GM21526 (cell line): ENCODE measurements around the gene VGLL4.

Source experiments
- ATAC-seq: cut with Tn5 transposase; IDR thresholded peaks from one replicate; pipeline ENCODE4 v1.9.1; 2021; ENCODE audit warnings: moderate library complexity; ENCODE audit not compliant: unreplicated experiment, low FRiP score

Gene VGLL4

DNA sequence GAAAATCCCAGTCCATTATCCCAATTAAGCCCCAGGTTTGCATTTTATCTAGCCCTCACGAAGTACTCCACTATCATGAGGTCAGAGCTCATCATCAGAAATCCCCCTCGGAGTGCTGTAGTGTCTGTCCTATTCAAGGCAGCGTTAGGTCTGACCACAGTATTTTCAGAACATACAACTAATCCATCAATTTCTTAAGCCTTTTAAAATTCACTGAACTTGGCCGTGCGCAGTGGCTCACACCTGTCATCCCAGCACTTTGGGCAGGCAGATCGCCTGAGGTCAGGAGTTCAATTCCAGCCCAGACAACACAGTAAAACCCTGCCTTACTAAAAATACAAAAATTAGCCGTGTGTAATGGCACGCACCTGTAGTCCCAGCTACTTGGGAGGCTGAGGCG lies 11.9 kb downstream of the VGLL4 start:
- no peak for ATAC-seq

DNA sequence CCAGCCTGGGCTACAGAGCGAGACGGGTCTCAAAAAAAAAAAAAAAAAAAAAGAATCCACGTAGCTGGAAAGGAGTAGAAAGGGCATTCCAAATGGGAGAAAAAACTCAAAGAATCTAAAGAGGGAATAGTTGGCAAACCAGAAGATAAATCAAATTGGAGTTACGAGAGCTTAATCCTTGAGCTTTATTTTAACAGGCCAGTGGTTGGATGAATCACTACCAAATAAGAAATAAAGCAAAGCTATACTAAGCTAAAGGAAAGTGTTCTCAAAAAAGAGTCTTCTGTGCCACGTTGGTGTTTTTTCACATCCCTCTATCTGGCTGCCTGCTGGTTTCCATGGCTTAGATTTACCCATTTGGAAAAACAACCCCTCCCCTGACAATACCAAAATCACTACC lies 14.0 kb downstream of the VGLL4 start:
- no peak for ATAC-seq

GRCh38 chr3:11627612-11628011 lies 16.1 kb downstream of the VGLL4 start:
- ATAC-seq: no peak

DNA sequence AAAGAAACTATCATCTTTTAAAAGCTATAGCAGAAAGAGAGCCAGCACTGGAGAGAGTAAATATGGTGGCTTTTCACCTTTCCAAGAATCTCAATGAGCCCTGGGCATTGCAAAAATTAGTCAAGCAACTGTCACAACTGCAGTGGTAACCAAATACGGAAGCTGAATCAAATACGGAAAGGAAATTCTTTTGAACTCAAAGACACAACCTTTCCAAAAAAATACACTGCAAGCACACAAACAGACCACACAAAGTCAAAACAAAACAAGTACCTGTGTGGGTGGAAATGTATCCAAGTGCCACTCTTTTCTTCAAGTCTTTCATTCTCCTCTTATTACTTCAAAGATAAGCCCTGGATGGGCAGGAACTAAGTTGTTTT lies 17.6 kb downstream of the VGLL4 start:
- peak; percentile 58 for ATAC-seq

- ATAC-seq: no peak
Measured at GRCh38 chr3:11625376-11626083, 18.2 kb downstream of the VGLL4 start.

DNA sequence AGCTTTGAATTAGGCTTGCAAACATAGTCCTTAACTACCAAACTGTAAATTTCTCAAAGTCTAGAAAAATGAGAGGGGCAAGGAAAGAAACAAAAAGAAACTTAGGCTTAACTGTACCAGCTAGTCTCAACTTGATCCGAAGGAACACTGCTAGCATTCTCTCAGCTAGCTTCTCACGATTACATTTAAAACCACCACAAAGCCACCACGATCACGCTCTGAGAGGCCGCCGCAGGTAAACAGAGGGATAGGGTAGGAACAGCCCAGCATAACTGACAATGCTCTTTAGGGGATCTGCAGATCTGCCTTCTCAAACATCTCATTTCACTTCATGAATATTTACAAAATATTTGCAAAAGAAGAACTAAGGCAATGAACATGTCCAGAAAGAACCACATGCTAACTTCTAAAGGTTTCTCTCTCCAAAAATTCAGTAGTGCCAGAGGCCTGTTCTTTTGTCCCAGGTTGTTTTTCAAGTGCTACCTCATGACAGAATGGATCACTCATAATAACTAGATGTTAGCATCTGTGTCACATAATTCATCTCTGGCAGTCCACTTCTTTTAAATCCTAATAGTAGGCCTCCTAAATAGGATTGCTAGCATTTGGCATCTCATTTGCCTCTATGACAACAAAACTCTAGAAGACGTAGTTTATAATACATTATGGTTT lies 18.9 kb downstream of the VGLL4 start:
- no peak for ATAC-seq

- no peak for ATAC-seq
Measured at GRCh38 chr3:11624161-11624560, 19.6 kb downstream of the VGLL4 start.

DNA sequence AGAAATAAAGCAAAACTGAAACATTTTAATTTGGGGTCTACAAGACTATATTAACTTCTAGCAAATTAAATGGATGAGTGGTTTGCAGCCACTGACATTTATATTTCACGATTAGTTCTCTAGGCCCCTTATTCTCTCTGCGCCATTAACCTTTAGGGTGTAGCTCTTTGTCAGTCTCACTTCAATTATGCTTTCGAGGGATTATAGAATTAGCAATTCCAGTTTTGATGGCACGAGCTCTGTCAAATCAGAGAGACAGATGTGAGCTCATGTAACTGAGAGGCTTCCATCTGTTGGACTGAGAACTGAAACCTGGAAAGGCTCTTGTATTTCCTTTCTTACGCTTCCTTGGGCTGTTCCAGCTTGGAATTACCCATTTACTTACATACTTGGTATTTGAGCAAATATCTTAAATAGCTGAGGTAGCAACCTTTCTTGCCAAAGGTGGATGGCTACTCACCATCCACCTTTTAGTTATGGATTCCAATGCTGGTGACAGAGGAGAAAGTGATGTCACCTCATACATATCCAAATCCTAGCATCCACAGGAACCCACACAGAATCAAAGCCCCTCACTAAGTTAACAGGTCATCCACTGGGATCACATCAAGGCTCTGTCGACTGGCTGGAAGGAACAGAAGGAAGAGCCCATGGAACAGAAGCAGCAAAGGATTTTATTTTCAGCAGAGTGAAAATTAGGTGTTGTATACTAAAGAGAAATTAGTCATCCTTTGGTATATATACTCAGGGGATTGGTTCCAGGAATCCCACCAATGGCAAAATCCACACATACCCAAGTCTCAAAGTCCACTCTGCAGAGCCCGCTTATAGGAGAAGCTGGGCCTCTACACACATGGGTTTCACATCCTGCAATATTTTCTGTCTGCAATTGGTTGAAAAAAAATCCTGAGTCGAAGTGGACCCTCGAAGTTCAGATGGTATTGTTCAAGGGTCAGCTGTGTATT lies 20.8 kb downstream of the VGLL4 start:
- ATAC-seq: no peak

DNA sequence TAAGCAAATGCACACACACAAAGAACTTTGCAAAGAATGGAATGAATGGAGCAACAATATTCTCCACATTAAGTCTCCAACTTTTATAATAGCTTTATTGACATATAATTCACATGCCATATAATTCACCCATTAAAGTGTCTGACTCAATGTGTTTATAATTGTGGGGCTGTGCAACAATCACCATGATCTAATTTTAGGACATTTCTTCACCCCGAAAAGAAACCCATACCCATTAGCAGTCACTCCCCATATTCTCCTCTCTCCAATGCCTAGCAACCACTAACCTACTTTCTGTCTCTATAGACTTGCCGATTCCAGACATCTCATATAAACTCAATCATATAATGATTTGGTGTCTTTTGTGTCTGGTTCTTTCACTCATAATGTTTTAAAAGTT lies 22.6 kb downstream of the VGLL4 start:
- ATAC-seq: no peak

GRCh38 chr3:11619946-11620652 lies 23.6 kb downstream of the VGLL4 start:
- ATAC-seq: no peak

- ATAC-seq: no peak
Measured at GRCh38 chr3:11619461-11619860, 24.3 kb downstream of the VGLL4 start.

GRCh38 chr3:11618904-11619303 lies 24.8 kb downstream of the VGLL4 start:
- ATAC-seq: no peak

- no peak for ATAC-seq
Measured at GRCh38 chr3:11616551-11616950, 27.2 kb downstream of the VGLL4 start.

DNA sequence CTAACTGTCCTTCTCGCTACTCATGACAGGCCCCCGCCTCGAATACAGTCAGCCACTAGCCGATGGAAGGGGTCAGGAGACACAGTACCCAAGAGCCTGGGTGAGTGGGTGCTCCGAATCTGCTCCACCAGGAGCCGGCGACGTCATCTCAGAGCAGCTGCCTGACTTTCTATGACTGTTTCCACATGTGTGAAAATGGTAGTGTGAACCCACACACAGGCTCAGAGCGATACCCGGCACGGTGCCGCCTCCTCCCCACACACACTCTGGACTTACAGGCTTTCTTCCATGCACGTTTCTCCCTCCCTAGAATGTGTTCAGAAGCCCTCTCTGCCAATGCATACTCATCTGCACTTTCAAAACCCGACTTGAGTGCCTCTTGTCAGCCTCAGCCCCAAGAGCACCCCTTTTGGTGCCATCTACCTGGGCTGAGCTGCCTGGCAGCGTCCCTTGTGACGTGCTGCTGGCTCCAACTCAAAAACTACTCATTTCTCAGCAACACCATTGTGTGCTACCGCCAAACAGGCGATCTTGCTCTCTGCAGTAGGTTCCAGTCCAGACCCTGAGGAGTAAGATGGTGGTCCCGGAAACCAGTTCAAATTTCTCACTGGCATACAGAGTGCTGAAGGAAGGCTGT lies 29.7 kb downstream of the VGLL4 start:
- ATAC-seq: no peak

- no peak for ATAC-seq
Measured at GRCh38 chr3:11613319-11613718, 30.4 kb downstream of the VGLL4 start.

GRCh38 chr3:11612515-11613188 lies 31.1 kb downstream of the VGLL4 start:
- no peak for ATAC-seq

GRCh38 chr3:11611341-11611799 lies 32.3 kb downstream of the VGLL4 start:
- ATAC-seq: no peak

DNA sequence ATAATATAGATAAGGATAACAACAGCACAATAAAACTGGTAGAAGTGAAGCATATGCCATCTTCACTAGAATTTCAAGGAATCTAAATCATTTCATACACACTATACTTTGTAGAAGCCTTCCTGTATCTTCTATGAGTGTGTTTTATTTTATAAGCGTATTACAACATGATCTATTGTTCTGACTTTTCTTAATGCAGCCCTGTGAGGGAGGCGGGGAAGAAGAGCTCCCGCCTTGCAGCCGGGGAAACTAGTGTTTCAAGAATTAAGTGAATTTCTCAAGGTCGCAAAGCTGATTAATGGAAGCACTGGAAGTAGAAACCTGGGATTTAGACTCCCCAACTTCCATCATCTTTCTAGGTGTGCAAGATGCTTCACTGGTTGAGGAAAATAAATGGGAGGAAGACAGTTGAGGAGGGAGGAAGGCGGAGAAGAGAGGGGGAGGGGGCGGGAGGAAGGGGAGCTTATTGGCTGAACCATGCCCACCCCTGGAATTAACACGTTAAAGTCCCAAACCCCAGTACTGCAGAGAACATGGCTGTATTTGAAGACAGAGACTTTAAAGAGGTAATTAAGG lies 32.9 kb downstream of the VGLL4 start:
- no peak for ATAC-seq

- ATAC-seq: no peak
Measured at GRCh38 chr3:11610044-11610671, 33.6 kb downstream of the VGLL4 start.
